HS-5 (cell line): Measurements from ENCODE around the gene SPATA21.

Experiments used
- DNase-seq: peaks from one replicate; pipeline ENCODE4 v3.0.0-alpha.2; 2012; ENCODE audit warnings: low read depth

Gene SPATA21

GRCh38 chr1:16451841-16452528 is 14.8 kb upstream of the SPATA21 start:
- no peak for DNase-seq

- DNase-seq: no peak
Observed at GRCh38 chr1:16450863-16451481, 13.7 kb upstream of the SPATA21 start.

GRCh38 chr1:16449666-16450065 is 12.4 kb upstream of the SPATA21 start:
- no peak for DNase-seq

- DNase-seq: no peak
Observed at GRCh38 chr1:16449065-16449464, 11.8 kb upstream of the SPATA21 start.

- no peak for DNase-seq
Observed at GRCh38 chr1:16447641-16448040, 10.4 kb upstream of the SPATA21 start.

GRCh38 chr1:16446116-16446515 is 8.9 kb upstream of the SPATA21 start:
- no peak for DNase-seq

- DNase-seq: no peak
Observed at GRCh38 chr1:16445052-16445451, 7.8 kb upstream of the SPATA21 start.

- no peak for DNase-seq
Observed at GRCh38 chr1:16443975-16444770, 6.9 kb upstream of the SPATA21 start.

GRCh38 chr1:16442941-16443340 is 5.7 kb upstream of the SPATA21 start:
- no peak for DNase-seq

GRCh38 chr1:16442265-16442664 is 5.0 kb upstream of the SPATA21 start:
- DNase-seq: no peak

- DNase-seq: no peak
Observed at GRCh38 chr1:16441282-16441665, 4.0 kb upstream of the SPATA21 start.

GRCh38 chr1:16440470-16441281 is 3.5 kb upstream of the SPATA21 start, which contains the start of gene NECAP2:
Gene NECAP2 (plus strand): TSS chr1:16440724. CDS start chr1:16440762, 38 bp downstream.
- peak; percentile 67 for DNase-seq

- no peak for DNase-seq
Observed at GRCh38 chr1:16440131-16440469, 2.9 kb upstream of the SPATA21 start.

- DNase-seq: no peak
Observed at GRCh38 chr1:16438924-16439323, 1.7 kb upstream of the SPATA21 start.

GRCh38 chr1:16438516-16438915 is 1.3 kb upstream of the SPATA21 start:
- no peak for DNase-seq

- no peak for DNase-seq
Observed at GRCh38 chr1:16434501-16434900, 2.7 kb downstream of the SPATA21 start.

GRCh38 chr1:16434007-16434406 is 3.2 kb downstream of the SPATA21 start:
- no peak for DNase-seq

- DNase-seq: no peak
Observed at GRCh38 chr1:16433030-16433429, 4.2 kb downstream of the SPATA21 start.

GRCh38 chr1:16430606-16431005 is 6.6 kb downstream of the SPATA21 start:
- no peak for DNase-seq

GRCh38 chr1:16425125-16426025 is 11.8 kb downstream of the SPATA21 start:
- DNase-seq: no peak

- no peak for DNase-seq
Observed at GRCh38 chr1:16422041-16422440, 15.2 kb downstream of the SPATA21 start.
